GM18499 (cell line): ENCODE data around the gene MED15.
"Not testable (repeated sequence)": the region's sequence is repeated elsewhere in the genome, so short reads cannot be mapped to it uniquely, and the experiment has no call there.

Experiments
- ATAC-seq: cut with Tn5 transposase; IDR thresholded peaks from one replicate; pipeline ENCODE4 v1.9.1; 2021; ENCODE audit warnings: moderate number of reproducible peaks; ENCODE audit not compliant: insufficient read depth, unreplicated experiment

Gene MED15

GRCh38 chr22:20507253-20508066 is at the start of gene MED15:
Gene MED15 (plus strand): TSS chr22:20507610. CDS start chr22:20507679, 69 bp downstream.
- no peak for ATAC-seq

GRCh38 chr22:20458530-20459151 is 48.8 kb upstream of the MED15 start:
- ATAC-seq = no peak

GRCh38 chr22:20459152-20459542 is 48.3 kb upstream of the MED15 start:
- no peak for ATAC-seq

- ATAC-seq = no peak
Observed at GRCh38 chr22:20459862-20460261, 47.5 kb upstream of the MED15 start.

- ATAC-seq = no peak
Observed at GRCh38 chr22:20463324-20464095, 43.9 kb upstream of the MED15 start.

GRCh38 chr22:20464096-20464614 is 43.3 kb upstream of the MED15 start:
- ATAC-seq = no peak

GRCh38 chr22:20464912-20465758 is 42.3 kb upstream of the MED15 start:
- no peak for ATAC-seq

GRCh38 chr22:20465759-20466077 is 41.7 kb upstream of the MED15 start:
- no peak for ATAC-seq

- ATAC-seq = no peak
Observed at GRCh38 chr22:20466659-20467379, 40.6 kb upstream of the MED15 start.

GRCh38 chr22:20469110-20469868 is 38.1 kb upstream of the MED15 start:
- no peak for ATAC-seq

- ATAC-seq = not testable (repeated sequence)
Observed at GRCh38 chr22:20470525-20470924, 36.9 kb upstream of the MED15 start.

GRCh38 chr22:20471126-20471833 is 36.1 kb upstream of the MED15 start:
- ATAC-seq = no peak

GRCh38 chr22:20472629-20473442 is 34.6 kb upstream of the MED15 start:
- ATAC-seq = no peak

- no peak for ATAC-seq
Observed at GRCh38 chr22:20475115-20475436, 32.3 kb upstream of the MED15 start.

GRCh38 chr22:20475569-20475968 is 31.8 kb upstream of the MED15 start:
- not testable (repeated sequence) for ATAC-seq

GRCh38 chr22:20478059-20478458 is 29.4 kb upstream of the MED15 start:
- not testable (repeated sequence) for ATAC-seq

- no peak for ATAC-seq
Observed at GRCh38 chr22:20479612-20480196, 27.7 kb upstream of the MED15 start.
